GM19395 (cell line): ENCODE data around the gene FHOD1.

ENCODE experiments used
- ATAC-seq: cut with Tn5 transposase; IDR thresholded peaks from one replicate; pipeline ENCODE4 v1.9.1; 2021; ENCODE audit warnings: mild to moderate bottlenecking, moderate library complexity; ENCODE audit not compliant: unreplicated experiment

Gene FHOD1

GRCh38 chr16:67277999-67278772 is 30.9 kb upstream of the FHOD1 start:
- no peak for ATAC-seq

DNA sequence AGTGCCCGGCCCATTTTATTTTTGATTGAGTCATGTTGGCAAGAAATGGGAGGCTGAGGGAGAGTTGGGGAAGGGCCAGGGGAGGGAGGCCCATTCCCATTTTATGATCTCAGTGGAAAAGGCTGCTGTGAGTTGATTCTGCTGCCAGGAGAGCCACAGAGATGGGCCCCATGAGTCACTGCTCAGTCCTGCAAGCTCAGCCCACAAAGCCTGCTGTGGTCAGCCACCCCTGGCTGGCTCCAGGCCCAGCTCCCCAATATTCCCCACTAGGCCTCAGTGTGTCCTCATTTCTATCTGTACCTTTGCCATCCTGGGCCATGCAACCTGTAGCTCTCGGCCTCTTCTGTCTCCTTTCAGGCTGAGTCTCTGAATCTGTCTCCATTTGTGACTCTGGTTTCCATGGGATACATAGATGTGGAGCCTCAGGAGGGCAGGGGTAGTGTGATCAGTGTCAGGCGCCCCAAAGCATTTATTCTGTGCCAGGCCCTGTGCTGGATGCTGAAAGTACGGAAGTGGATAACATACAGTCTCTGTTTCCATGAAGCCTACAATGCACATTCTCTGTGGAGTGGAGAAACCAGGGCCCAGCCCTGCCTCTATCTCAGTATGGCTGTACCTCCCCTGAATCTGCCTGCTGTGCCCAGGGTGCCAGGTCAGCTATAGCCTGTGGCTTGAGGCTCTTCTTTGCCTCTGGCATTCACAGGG is 30.2 kb upstream of the FHOD1 start:
- no peak for ATAC-seq

- no peak for ATAC-seq
Observed at GRCh38 chr16:67275321-67275720, 28.0 kb upstream of the FHOD1 start.

- no peak for ATAC-seq
Observed at GRCh38 chr16:67271446-67271845, 24.2 kb upstream of the FHOD1 start.

DNA sequence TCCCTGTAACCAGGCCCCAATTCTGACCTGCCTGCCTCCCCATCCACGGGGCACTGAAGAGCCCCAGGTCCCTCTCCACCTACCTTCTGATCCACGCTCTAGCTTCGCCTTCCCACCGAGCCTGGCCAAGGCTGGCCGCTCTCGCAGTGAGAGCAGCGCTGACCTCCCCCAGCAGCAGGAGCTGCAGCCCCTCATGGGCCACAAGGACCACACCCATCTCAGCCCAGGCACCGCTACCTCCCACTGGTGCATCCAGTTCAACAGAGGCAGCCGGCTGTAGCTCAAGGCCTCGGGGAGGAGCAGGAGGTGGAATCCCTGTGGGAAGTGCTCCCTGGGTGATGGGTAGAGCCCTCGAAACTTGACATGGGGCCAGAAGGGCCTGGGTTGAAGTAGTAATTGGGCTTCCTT is 23.7 kb upstream of the FHOD1 start:
- no peak for ATAC-seq

DNA sequence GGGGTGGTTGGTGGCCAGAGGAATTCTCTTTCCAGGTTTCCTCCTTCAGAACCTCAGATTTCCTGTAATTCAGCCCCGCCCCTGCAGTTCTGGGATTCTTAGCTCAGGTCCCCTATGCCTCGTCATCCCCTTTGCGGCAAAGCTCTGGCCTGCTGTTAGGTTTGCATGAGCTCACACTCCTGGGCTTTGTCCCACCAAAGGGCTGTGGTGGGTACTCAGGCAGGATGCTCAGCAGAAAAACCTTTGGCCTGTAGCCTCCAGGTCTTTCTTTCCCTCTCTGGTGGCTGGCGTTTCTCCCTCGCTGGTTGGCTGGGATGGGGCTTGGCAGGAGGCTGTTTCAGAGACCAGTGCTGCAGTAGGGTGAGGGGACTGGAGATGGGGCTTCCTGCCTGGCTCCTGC is 22.5 kb upstream of the FHOD1 start:
- no peak for ATAC-seq

GRCh38 chr16:67268136-67268579 is 20.9 kb upstream of the FHOD1 start:
- ATAC-seq, result no peak

DNA sequence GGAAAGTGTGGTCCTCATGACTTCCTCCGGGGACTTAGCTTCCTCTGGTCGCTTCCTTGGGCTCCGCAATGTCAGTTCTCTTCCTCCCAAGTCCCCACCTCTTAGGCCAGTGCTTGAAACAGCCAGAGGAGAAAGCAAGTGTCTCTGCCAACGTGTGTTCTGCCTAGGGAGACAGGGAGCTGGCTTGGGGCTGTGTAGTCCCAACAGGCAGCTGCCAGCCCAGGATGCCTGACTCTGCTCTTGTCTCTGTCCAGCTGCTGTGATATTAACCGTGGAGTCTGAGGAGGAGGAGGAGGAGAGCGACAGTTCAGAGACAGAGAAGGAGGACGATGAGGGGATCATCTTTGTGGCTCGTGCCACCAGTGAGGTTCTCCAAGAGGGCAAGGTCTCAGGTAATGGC is 18.6 kb upstream of the FHOD1 start:
- no peak for ATAC-seq

DNA sequence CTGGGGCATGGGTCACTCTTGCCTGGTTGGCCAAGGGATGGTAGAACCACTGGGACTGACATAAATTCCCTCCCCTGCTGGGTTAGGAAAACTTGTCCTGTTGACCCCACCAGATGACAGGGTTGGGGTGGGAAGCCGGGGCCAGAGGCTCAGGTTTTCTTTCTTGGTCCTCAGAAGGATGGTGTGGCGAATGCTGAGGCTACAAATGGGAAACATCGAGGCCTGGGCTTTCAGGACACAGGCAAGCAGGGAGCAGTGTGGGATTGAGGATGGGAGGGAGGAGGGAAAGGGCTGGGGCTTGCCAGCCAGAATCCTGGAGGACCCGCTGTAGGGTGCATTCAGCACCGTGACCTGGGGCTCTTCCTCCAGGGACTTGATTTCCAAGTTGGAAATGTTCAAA is 17.6 kb upstream of the FHOD1 start:
- no peak for ATAC-seq

DNA sequence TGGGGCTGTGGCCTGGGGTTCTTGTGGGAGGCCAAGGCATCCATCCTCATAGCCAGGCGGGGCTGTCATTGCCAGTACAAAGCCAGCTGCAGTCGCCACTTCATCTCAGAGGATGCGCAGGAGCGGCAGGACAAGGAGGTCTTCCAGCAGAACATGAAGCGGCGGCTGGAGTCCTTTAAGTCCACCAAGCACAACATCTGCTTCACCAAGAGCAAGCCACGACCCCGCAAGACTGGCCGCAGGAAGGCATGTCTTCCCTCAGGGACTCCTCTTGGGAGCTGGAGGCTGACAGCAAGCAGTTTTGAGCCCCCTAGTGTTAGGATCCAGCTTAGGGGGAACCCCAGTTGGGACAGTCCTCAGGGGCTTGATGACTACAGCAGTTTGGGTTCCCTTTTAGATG is 17.0 kb upstream of the FHOD1 start:
- no peak for ATAC-seq

GRCh38 chr16:67263201-67263600 is 15.9 kb upstream of the FHOD1 start:
- no peak for ATAC-seq

GRCh38 chr16:67260426-67261063 is 13.3 kb upstream of the FHOD1 start:
- ATAC-seq, result no peak

DNA sequence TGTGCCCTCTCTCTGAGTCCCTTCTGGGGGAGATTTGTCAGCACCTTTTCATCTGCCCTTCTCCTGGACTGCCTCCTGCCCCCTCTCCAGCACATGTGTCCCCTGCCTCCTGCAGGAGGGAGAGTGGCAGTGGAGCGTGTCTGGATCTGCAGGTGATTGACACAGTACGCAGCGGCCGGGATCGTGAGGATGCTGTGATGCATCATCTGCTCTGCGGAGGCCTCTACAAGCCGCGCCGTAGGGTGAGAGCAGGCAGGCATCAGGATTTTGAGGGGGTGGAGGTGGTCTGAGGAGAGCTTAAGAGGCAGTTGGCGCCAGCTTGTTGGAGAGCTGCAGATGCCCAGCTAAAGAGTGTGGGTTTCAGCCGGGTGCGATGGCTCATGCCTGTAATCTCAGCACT is 12.4 kb upstream of the FHOD1 start:
- no peak for ATAC-seq

GRCh38 chr16:67258161-67258835 is 11.0 kb upstream of the FHOD1 start:
- ATAC-seq, result no peak

GRCh38 chr16:67257486-67258160 is 10.3 kb upstream of the FHOD1 start:
- no peak for ATAC-seq

GRCh38 chr16:67256701-67257230 is 9.5 kb upstream of the FHOD1 start:
- no peak for ATAC-seq

DNA sequence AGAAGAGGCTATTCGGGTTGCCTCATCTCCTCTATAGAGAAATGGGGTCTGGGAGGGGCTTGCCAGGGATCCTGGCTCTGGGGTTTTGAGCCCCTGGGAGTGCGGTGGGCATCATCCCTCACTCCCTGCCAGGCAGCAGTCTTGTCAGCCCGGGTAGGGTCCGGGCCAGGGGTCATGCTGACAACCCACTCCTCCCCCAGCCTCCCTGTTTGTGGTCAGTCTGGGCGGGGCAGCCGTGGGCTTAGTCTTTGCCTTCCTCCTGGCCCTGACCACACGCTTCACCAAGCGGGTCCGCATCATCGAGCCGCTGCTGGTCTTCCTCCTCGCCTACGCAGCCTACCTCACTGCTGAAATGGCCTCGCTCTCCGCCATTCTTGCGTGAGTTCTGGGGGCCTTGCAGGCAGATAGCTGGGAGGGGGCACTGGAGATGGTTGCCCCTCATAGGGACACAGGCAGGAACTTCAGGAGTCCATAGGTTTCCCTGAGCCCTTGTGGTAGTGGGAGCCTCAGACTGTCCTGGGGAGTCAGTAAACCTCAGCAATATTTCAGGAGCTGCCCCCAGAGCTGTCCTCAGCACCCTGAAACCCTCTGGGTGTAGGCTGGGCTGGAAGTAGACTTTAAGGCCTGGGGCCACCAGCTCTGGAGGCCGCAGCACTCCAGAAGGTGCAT is 8.4 kb upstream of the FHOD1 start:
- ATAC-seq, result no peak

DNA sequence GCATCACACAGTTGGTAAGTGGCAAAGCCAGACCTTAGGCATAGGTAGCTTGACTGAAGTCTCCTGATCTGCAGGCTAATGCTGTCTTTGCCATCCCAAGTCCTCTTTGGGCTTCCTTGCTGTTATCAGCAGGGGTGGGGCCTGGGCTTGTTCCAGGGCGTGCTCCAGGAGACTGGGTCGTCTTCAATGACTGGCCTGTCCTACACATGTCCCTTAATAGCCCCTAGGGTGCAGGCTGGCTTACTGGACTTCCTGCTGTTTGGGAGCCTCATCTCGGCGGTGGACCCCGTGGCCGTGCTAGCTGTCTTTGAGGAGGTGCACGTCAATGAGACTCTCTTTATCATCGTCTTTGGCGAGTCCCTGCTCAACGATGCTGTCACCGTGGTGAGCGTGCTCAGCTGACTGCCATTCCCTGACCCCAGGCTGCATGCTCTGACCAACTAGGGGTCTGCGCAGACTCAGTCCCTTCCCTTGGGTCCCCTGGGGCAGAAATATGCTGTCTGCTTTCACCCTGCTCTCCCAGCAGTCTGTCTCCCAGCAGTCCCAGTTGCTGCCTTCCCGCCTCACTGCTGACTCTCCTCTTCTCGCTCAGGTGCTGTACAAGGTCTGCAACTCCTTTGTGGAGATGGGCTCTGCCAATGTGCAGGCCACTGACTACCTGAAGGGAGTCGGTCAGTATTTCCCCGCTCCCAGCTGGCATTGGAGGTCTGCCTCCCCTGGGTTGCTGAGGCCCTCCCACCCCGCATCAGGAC is 7.7 kb upstream of the FHOD1 start:
- no peak for ATAC-seq
